H9 (cell line): ENCODE measurements around the gene EXOC3L1. TPM values are rescaled to one million over a fixed set of nuclear protein-coding genes. Genes with fewer than 3 reads are reported as not detected.

ENCODE experiments used
- DNase-seq: peaks from one replicate; pipeline ENCODE4 v3.0.0-alpha.2; 2017
- H2AFZ ChIP-seq: one replicate; pipeline ENCODE4 v1.6.1; 2013; ENCODE audit warnings: mild to moderate bottlenecking, low read length, control low read depth, moderate library complexity
- H2AK5ac ChIP-seq: 2 replicates; pipeline ENCODE4 v1.6.1; 2013; ENCODE audit warnings: low read length, control low read depth, mixed read lengths; ENCODE audit not compliant: insufficient read length
- H2BK120ac ChIP-seq: one replicate; pipeline ENCODE4 v1.6.1; 2013; ENCODE audit warnings: low read depth, mild to moderate bottlenecking, low read length, control low read depth, inconsistent platforms; ENCODE audit not compliant: poor library complexity, severe bottlenecking
- H2BK12ac ChIP-seq: 2 replicates; pipeline ENCODE4 v1.6.1; 2013; ENCODE audit warnings: low read length, control low read depth, mixed read lengths, low read depth; ENCODE audit not compliant: insufficient read length
- H2BK15ac ChIP-seq: 2 replicates; pipeline ENCODE4 v1.6.1; 2013; ENCODE audit warnings: low read depth, low read length, control low read depth
- H2BK20ac ChIP-seq: one replicate; pipeline ENCODE4 v1.6.1; 2013; ENCODE audit warnings: low read depth, mild to moderate bottlenecking, low read length, control low read depth, inconsistent platforms; ENCODE audit not compliant: poor library complexity, severe bottlenecking
- H2BK5ac ChIP-seq: 2 replicates; pipeline ENCODE4 v1.6.1; 2013; ENCODE audit warnings: low read length, control low read depth, mixed read lengths; ENCODE audit not compliant: insufficient read length
- H3K14ac ChIP-seq: 2 replicates; pipeline ENCODE4 v1.6.1; 2013; ENCODE audit warnings: low read length, control low read depth; ENCODE audit not compliant: insufficient read depth
- H3K18ac ChIP-seq: 2 replicates; pipeline ENCODE4 v1.6.1; 2013; ENCODE audit warnings: low read depth, mild to moderate bottlenecking, mixed read lengths, low read length, control low read depth; ENCODE audit not compliant: insufficient read length
- H3K23ac ChIP-seq: 2 replicates; pipeline ENCODE4 v1.6.1; 2013; ENCODE audit warnings: low read length, control low read depth, mixed read lengths, low read depth; ENCODE audit not compliant: insufficient read length
- H3K23me2 ChIP-seq: 2 replicates; pipeline ENCODE4 v1.6.1; 2013; ENCODE audit warnings: low read depth, mild to moderate bottlenecking, mixed read lengths, low read length, control low read depth; ENCODE audit not compliant: insufficient read length, poor library complexity, severe bottlenecking
- H3K27ac ChIP-seq: 2 replicates; pipeline ENCODE4 v1.5.1; 2013; ENCODE audit warnings: low read length, control low read depth, mixed read lengths, low read depth; ENCODE audit not compliant: insufficient read length
- H3K27me3 ChIP-seq: 2 replicates; pipeline ENCODE4 v1.6.1; 2013; ENCODE audit warnings: low read length, control low read depth, inconsistent platforms; ENCODE audit not compliant: insufficient read depth
- H3K4ac ChIP-seq: 2 replicates; pipeline ENCODE4 v1.6.1; 2013; ENCODE audit warnings: low read depth, mild to moderate bottlenecking, control low read depth, inconsistent platforms, low read length, moderate library complexity
- H3K4me1 ChIP-seq: 2 replicates; pipeline ENCODE4 v1.6.1; 2013; ENCODE audit warnings: low read length, control low read depth, inconsistent platforms; ENCODE audit not compliant: insufficient read depth
- H3K4me2 ChIP-seq: 2 replicates; pipeline ENCODE4 v1.6.1; 2013; ENCODE audit warnings: low read length, control low read depth, mixed read lengths; ENCODE audit not compliant: insufficient read length, insufficient read depth
- H3K56ac ChIP-seq: 2 replicates; pipeline ENCODE4 v1.6.1; 2013; ENCODE audit warnings: low read depth, mild to moderate bottlenecking, mixed read lengths, low read length, control low read depth; ENCODE audit not compliant: insufficient read length
- H3K79me1 ChIP-seq: 2 replicates; pipeline ENCODE4 v1.6.1; 2013; ENCODE audit warnings: low read depth, mild to moderate bottlenecking, moderate library complexity, low read length, control low read depth, inconsistent platforms; ENCODE audit not compliant: insufficient read depth, poor library complexity, severe bottlenecking
- H3K79me2 ChIP-seq: 2 replicates; pipeline ENCODE4 v1.6.1; 2013; ENCODE audit warnings: low read length, control low read depth, inconsistent platforms; ENCODE audit not compliant: insufficient read depth
- H3K9ac ChIP-seq: 2 replicates; pipeline ENCODE4 v1.6.1; 2013; ENCODE audit warnings: low read length, control low read depth, mixed read lengths; ENCODE audit not compliant: insufficient read length; ENCODE audit errors: extremely low read depth
- H3K9me3 ChIP-seq: one replicate; pipeline ENCODE4 v1.6.1; 2013; ENCODE audit warnings: low read depth, low read length, inconsistent platforms; ENCODE audit not compliant: control insufficient read depth
- H3T11ph ChIP-seq: one replicate; pipeline ENCODE4 v1.6.1; 2013; ENCODE audit warnings: mild to moderate bottlenecking, low read length, control low read depth, inconsistent platforms
- H4K20me1 ChIP-seq: one replicate; pipeline ENCODE4 v1.6.1; 2013; ENCODE audit not compliant: control insufficient read depth, insufficient read length, insufficient read depth
- H4K5ac ChIP-seq: 2 replicates; pipeline ENCODE4 v1.6.1; 2013; ENCODE audit warnings: low read depth, mild to moderate bottlenecking, mixed read lengths, low read length, control low read depth; ENCODE audit not compliant: insufficient read length
- H4K8ac ChIP-seq: replicated peaks from 2 replicates; pipeline ENCODE4 v1.6.1; 2013; ENCODE audit warnings: low read length, control low read depth, mixed read lengths, low read depth; ENCODE audit not compliant: insufficient read length
- H4K91ac ChIP-seq: 2 replicates; pipeline ENCODE4 v1.6.1; 2013; ENCODE audit warnings: low read depth, mild to moderate bottlenecking, moderate library complexity, mixed read lengths, low read length, control low read depth; ENCODE audit not compliant: insufficient read length
- H3K27ac Mint-ChIP-seq, 3 experiments: 2 replicates in 2 of 3; 3 replicates in 1 of 3; pipeline ENCODE4 v1.8.0; 2020 to 2021; ENCODE audit warnings: mixed read lengths in 3 of 3, mild to moderate bottlenecking in 1 of 3, moderate library complexity in 1 of 3
- H3K27me3 Mint-ChIP-seq: 2 replicates; pipeline ENCODE4 v1.8.0; 2021; ENCODE audit warnings: low read depth, mild to moderate bottlenecking, moderate library complexity, mixed read lengths
- H3K36me3 Mint-ChIP-seq, 3 experiments: 2 replicates in 2 of 3; 3 replicates in 1 of 3; pipeline ENCODE4 v1.8.0; 2020 to 2021; ENCODE audit warnings: low read depth in 3 of 3, mixed read lengths in 3 of 3; ENCODE audit not compliant: insufficient read depth in 1 of 3
- H3K4me1 Mint-ChIP-seq, 2 experiments: 2 replicates each; pipeline ENCODE4 v1.8.0; 2020; ENCODE audit warnings: mixed read lengths in 2 of 2
- H3K4me3 Mint-ChIP-seq, 2 experiments: 2 replicates in 1 of 2; 3 replicates in 1 of 2; pipeline ENCODE4 v1.8.0; 2020 to 2021; ENCODE audit warnings: mild to moderate bottlenecking in 2 of 2, mixed read lengths in 2 of 2, moderate library complexity in 1 of 2
- H3K9me3 Mint-ChIP-seq, 2 experiments: 2 replicates in 1 of 2; 3 replicates in 1 of 2; pipeline ENCODE4 v1.8.0; 2020; ENCODE audit warnings: mild to moderate bottlenecking in 2 of 2, mixed read lengths in 2 of 2, moderate library complexity in 1 of 2
- CTCF ChIP-seq: fragments of 200-600 bp; sonication (generic); conservative IDR thresholded peaks from 3 replicates; pipeline ENCODE4 v1.8.0; 2021; ENCODE audit warnings: antibody characterized with exemption, mild to moderate bottlenecking
- WGBS: extraction: QIAGEN DNeasy Blood & Tissue Kit; methylation state at CpG from one replicate; pipeline ENCODE4 v1.1.7; 2013; ENCODE audit warnings: missing lambda C conversion rate, low lambda C conversion rate, mixed read lengths; ENCODE audit not compliant: insufficient read length; ENCODE audit errors: extremely low coverage; 5-methylcytosine and 5-hydroxymethylcytosine counted together
- total RNA-seq: library from RNA; stranded (reverse); gene quantifications from 2 replicates; pipeline ENCODE4 v1.2.1, GENCODE V29; 2021

Gene EXOC3L1
- total RNA-seq, 1 experiment from 2014 or later = 3.3 TPM

- Histone ChIP-seq H3K4ac (no peak overlapping the region), H3K27me3 (no peaks in the 10 kb centered on the region), H3K79me1 (no peaks in the 10 kb centered on the region), H3T11ph (no peak overlapping the region), H3K79me2 (no peaks in the 10 kb centered on the region), H3K23ac (no peak overlapping the region), H2AK5ac (no peak overlapping the region), H3K23me2 (no peaks in the 10 kb centered on the region), H2BK5ac (no peak overlapping the region), H3K18ac (no peak overlapping the region), H3K27ac (no peak overlapping the region), H2BK20ac (no peak overlapping the region), H3K9me3 (no peaks in the 10 kb centered on the region), H2BK120ac (no peak overlapping the region), H4K91ac (no peak overlapping the region), H3K56ac (no peak overlapping the region), H2BK15ac (no peak overlapping the region), H2BK12ac (no peak overlapping the region), H3K9ac (no peak overlapping the region), H3K14ac (no peak overlapping the region), H4K20me1 (no peaks in the 10 kb centered on the region), H3K4me1 (no peaks in the 10 kb centered on the region), H4K8ac (no peak overlapping the region), H4K5ac (no peak overlapping the region), H2AFZ (no peak overlapping the region), H3K4me2 (no peak overlapping the region)
- peaks cover 13 to 87% (median 64%) of the 10 kb centered on the region in 3 experiments; a peak in 6 of 7 replicates for H3K36me3 Mint-ChIP-seq
- no peak for TF ChIP-seq CTCF
- no CpG with 5 or more reads among the region's 13 CpGs for WGBS
- no peaks in the 10 kb centered on the region for H3K4me1 Mint-ChIP-seq
- no peak overlapping the region for H3K27ac Mint-ChIP-seq
- no peak for DNase-seq
- no peaks in the 10 kb centered on the region for H3K27me3 Mint-ChIP-seq
- H3K4me3 Mint-ChIP-seq = no peak overlapping the region
- no peaks in the 10 kb centered on the region for H3K9me3 Mint-ChIP-seq
These were observed 48.5 kb downstream of the EXOC3L1 start for GRCh38 chr16:67141391-67141790.
